GM12892 (cell line): ENCODE data around the gene PPP6R3.

ENCODE experiments used
- POLR2A ChIP-seq: IDR thresholded peaks from 2 replicates; pipeline ENCODE4 v1.6.1; 2011; ENCODE audit warnings: low read depth, low read length, control low read depth
- POLR2AphosphoS5 ChIP-seq: IDR thresholded peaks from 2 replicates; pipeline ENCODE4 v1.6.1; 2011; ENCODE audit warnings: low read depth, low read length, control low read depth
- TAF1 ChIP-seq: IDR thresholded peaks from 2 replicates; pipeline ENCODE4 v1.6.1; 2011; ENCODE audit warnings: low read depth, mild to moderate bottlenecking, control low read depth, low read length, borderline replicate concordance

DNA sequence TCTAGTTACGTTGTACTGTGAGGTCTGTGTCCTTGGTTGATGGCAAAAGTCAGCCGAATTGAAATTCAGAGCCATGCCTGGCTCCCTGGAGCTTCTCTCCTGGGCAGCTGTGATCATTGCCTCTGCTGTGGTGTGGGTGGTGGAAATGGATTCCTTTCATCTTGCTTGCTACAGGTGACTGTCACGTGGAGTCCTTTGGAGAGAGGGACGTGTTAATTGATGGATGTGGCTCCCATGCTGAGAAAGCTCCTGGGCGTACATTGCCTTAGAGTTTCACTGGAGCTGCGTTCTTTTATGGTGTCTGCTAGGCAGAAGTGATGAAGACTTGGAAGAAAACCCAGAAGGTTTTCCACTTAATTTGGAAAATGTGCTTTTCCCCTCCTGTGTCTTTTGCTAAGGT is 41.9 kb upstream of the PPP6R3 start:
- TF ChIP-seq POLR2AphosphoS5 (no peak), TAF1 (no peak), POLR2A (no peak)
